Measurements from ENCODE around the gene AK2. TPM values are rescaled to one million over a fixed set of nuclear protein-coding genes. Genes with fewer than 3 reads are reported as not detected.

AK2 gene
- total RNA-seq = 100 to 1,000 TPM; 114 to 118 TPM
- polyA plus RNA-seq (2013, experiment 1 of 2) = 131 TPM
- polyA plus RNA-seq (2013, experiment 2 of 2) = 97.3 TPM
- long read RNA-seq, experiment 1, transcript AK2-201 (6 exons, 1,021 nt) = minor isoform, 9 of 52 reads
- long read RNA-seq, experiment 1, transcript AK2-202 (7 exons, 3,586 nt) = major isoform, 24 of 52 reads
- long read RNA-seq, experiment 1, partial matches to known transcripts = 7 of 52 reads
- long read RNA-seq, experiment 1, other reads (novel, unspliced or antisense) = 9 of 52 reads
- long read RNA-seq, experiment 2, transcript AK2-202 (7 exons, 3,586 nt) = major isoform, 141 of 198 reads
- long read RNA-seq, experiment 2, transcript AK2-201 (6 exons, 1,021 nt) = minor isoform, 33 of 198 reads
- long read RNA-seq, experiment 2, partial matches to known transcripts = 5 of 198 reads
- long read RNA-seq, experiment 2, other reads (novel, unspliced or antisense) = 16 of 198 reads
- long read RNA-seq, experiment 3, transcript AK2-204 (8 exons, 880 nt) = minor isoform, 13 of 321 reads
- long read RNA-seq, experiment 3, transcript AK2-202 (7 exons, 3,586 nt) = major isoform, 237 of 321 reads
- long read RNA-seq, experiment 3, transcript AK2-201 (6 exons, 1,021 nt) = minor isoform, 31 of 321 reads
- long read RNA-seq, experiment 3, partial matches to known transcripts = 6 of 321 reads
- long read RNA-seq, experiment 3, other reads (novel, unspliced or antisense) = 26 of 321 reads
- long read RNA-seq, experiment 4, transcript AK2-201 (6 exons, 1,021 nt) = minor isoform, 58 of 358 reads
- long read RNA-seq, experiment 4, transcript AK2-212 (7 exons, 886 nt) = minor isoform, 7 of 358 reads
- long read RNA-seq, experiment 4, transcript AK2-204 (8 exons, 880 nt) = minor isoform, 7 of 358 reads
- long read RNA-seq, experiment 4, transcript AK2-202 (7 exons, 3,586 nt) = major isoform, 214 of 358 reads
- long read RNA-seq, experiment 4, partial matches to known transcripts = 4 of 358 reads
- long read RNA-seq, experiment 4, other reads (novel, unspliced or antisense) = 67 of 358 reads

DNA sequence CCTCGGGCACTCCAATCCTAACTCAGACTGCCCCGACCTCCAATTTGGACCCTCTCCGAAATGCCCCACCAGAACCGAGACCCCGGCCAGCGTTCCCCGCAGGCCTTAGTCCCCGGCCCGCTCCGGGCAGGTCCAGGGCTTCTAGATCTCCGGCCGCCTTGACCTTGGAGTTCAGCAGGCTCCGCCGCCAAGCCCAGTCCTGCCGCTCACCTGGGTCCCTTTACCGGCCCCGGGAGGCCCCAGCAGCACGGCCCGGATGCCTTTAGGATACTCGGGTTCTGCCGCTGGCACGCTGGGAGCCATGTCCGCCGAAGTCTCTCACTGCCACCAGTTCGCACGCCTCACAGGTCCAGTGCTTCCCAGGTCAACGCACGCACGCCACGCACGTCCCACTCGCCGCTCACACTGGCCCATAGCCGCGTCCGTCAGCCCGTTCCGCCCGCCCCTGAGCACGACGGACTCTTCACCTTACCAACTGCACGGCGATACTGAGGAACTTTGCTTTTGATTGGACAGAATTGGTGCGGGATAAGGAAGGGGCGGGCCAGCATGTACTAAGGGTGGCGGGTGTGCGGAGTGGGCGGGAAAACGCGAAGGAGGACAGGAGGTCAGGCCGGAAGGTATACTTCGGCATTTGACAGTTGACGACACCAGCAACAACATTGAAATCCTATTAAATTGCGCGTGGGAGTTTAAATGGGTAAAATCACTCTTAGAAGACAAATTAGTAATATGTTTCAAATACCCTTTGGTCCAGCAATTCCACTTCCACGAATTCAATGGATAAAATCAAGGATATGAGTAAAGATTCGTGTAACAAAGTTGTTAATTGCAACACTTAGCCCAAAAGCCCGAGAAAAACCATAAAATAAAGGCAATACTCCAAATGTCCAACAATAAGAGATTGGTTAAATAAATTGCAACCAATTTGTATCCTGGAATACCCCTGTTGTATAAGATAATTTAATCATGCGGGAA lies at the start of gene AK2:
TSS of gene AK2 (minus strand) at position 358 of the 978 bp plus-strand sequence. CDS start at position 303, 55 bp downstream.
- Mint-ChIP-seq H3K27me3 (ENCODE audit: insufficient read depth) (peaks cover 17% of the 10 kb centered on the region), H3K36me3 (ENCODE audit: low read depth) (peaks cover 6% of the 10 kb centered on the region), H3K27ac (peak within 1 kb of the TSS; percentile 88), H3K4me1 (peaks cover 12% of the 10 kb centered on the region), H3K4me3 (peak within 1 kb of the TSS; percentile 88), H3K9me3 (peaks cover 7% of the 10 kb centered on the region)
- H3K27me3 ChIP-seq (ENCODE audit: control insufficient read depth, insufficient read depth, low read length, poor library complexity, severe bottlenecking) = no peaks in the 10 kb centered on the region
- no peaks in the 10 kb centered on the region for H3K9me3 ChIP-seq (ENCODE audit: control insufficient read depth, low read length)
- peak; percentile 98 for DNase-seq
- H3K4me1 ChIP-seq (ENCODE audit: control insufficient read depth, insufficient read depth, low read length) = no peaks in the 10 kb centered on the region
- peak within 1 kb of the TSS; percentile 56 for H3K9ac ChIP-seq (ENCODE audit: extremely low read depth, low read length, poor library complexity, severe bottlenecking)
- no peak within 1 kb of the TSS for H3K27ac ChIP-seq (ENCODE audit: low read depth, low read length)
- TF ChIP-seq, protein P1, sequence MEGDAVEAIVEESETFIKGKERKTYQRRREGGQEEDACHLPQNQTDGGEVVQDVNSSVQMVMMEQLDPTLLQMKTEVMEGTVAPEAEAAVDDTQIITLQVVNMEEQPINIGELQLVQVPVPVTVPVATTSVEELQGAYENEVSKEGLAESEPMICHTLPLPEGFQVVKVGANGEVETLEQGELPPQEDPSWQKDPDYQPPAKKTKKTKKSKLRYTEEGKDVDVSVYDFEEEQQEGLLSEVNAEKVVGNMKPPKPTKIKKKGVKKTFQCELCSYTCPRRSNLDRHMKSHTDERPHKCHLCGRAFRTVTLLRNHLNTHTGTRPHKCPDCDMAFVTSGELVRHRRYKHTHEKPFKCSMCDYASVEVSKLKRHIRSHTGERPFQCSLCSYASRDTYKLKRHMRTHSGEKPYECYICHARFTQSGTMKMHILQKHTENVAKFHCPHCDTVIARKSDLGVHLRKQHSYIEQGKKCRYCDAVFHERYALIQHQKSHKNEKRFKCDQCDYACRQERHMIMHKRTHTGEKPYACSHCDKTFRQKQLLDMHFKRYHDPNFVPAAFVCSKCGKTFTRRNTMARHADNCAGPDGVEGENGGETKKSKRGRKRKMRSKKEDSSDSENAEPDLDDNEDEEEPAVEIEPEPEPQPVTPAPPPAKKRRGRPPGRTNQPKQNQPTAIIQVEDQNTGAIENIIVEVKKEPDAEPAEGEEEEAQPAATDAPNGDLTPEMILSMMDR (conservative IDR thresholded peaks at IDR 0.05) = no peak
- H3K36me3 ChIP-seq (ENCODE audit: control insufficient read depth, insufficient read depth, low read length) = peaks cover 13% of the 10 kb centered on the region
- peak within 1 kb of the TSS; percentile 85 for H3K4me3 ChIP-seq (ENCODE audit: low read length)
- WGBS, 2 experiments (ENCODE audit: insufficient coverage in 1 of 2, insufficient read length in 1 of 2) = 7 to 21% methylated on average over 13 to 59 of the region's 59 CpGs

DNA sequence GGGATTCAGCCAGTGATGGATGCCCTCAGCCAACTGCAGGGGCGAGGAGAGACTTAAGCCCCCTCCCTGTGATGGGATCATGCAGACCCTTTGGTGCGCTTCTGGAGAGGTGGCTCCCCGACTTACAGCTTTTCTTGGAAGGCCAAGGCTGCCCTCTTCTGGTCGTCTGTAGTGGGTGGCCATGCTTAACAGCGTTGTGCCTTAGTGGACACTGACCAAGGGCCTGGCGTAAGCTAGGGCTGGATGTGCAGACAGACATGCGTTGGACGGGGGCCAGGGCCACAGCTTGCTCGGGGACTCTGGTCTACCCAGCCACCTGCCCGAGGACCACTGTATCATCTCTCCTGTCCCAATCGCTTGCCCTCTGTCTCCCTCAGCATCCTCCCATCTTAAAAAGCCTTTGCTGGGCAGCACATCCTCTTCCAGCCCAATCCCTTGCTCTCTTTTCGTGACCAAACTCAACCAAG lies 49.7 kb upstream of the AK2 start:
- H3K36me3 Mint-ChIP-seq (ENCODE audit: low read depth) = no peaks in the 10 kb centered on the region
- H3K9me3 Mint-ChIP-seq = no peaks in the 10 kb centered on the region
- Histone ChIP-seq H3K4me3 (ENCODE audit: low read length) (no peak overlapping the region), H3K36me3 (ENCODE audit: control insufficient read depth, insufficient read depth, low read length) (no peaks in the 10 kb centered on the region), H3K27me3 (ENCODE audit: control insufficient read depth, insufficient read depth, low read length, poor library complexity, severe bottlenecking) (peaks cover 48% of the 10 kb centered on the region), H3K27ac (ENCODE audit: low read depth, low read length) (no peak overlapping the region), H3K9ac (ENCODE audit: extremely low read depth, low read length, poor library complexity, severe bottlenecking) (no peak overlapping the region), H3K9me3 (ENCODE audit: control insufficient read depth, low read length) (no peaks in the 10 kb centered on the region), H3K4me1 (ENCODE audit: control insufficient read depth, insufficient read depth, low read length) (no peaks in the 10 kb centered on the region)
- no peak overlapping the region for H3K27ac Mint-ChIP-seq
- peaks cover 51% of the 10 kb centered on the region for H3K27me3 Mint-ChIP-seq (ENCODE audit: insufficient read depth)
- WGBS, 2 experiments (ENCODE audit: insufficient coverage in 1 of 2, insufficient read length in 1 of 2) = 43 to 45% methylated on average over 8 to 12 of the region's 12 CpGs
- H3K4me1 Mint-ChIP-seq = peaks cover under 1% of the 10 kb centered on the region
- H3K4me3 Mint-ChIP-seq = no peak overlapping the region
- DNase-seq = peak; percentile 92
- TF ChIP-seq, protein P1 (conservative IDR thresholded peaks at IDR 0.05) = peak; percentile 87
